Activated CD4-positive, alpha-beta T cell treated with anti-CD3 and anti-CD28 coated beads, Interleukin-2, Interleukin-6, amounts not matched to agents 100 ng/mL and 50 ng/mL, durations not matched to agents 16 hours and 8 hours (primary cell): ENCODE results near the gene MYO3B.

Experiments
- DNase-seq: peaks from one replicate; pipeline ENCODE4 v3.0.0-alpha.2; 2020

Gene MYO3B

DNA sequence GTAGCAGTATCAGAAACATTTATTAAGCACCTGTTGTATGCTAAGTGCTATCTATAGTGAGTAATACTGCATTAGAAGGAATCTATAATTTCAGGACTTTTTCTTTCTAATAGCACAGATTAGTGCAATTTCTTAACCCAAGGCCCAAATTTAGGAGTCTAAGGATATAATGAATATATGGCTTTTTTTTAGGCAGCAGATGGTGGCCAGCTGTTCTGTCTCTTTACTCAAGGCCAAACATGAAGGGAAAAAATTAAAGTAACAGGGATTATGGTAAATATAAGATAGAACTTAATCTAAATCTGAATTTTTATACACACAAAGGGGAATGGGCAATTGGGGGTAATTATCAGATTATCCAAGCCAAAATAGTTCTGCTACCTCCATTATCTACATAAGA is 306.6 kb downstream of the MYO3B start:
- no peak for DNase-seq

- no peak for DNase-seq
Measured at GRCh38 chr2:170485254-170486026, 307.5 kb downstream of the MYO3B start.

DNA sequence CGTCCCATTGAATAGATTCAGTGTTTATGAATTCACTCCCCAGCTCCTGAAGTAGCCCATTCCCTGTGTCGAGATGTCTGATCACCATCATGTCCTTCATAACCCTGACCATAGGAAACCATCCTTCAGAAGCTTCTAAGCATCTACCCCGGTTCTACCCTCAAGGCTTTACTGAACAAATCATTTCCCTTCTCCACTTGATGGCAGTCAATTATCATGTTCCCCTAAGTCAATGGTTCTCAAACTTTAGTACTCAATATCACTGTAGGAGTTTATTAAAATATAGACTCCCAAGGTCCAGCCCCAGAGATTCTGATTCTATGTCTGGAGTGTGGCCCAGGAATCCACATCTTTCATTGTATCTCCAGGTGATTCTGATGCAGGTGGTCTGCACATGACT is 308.8 kb downstream of the MYO3B start:
- no peak for DNase-seq

DNA sequence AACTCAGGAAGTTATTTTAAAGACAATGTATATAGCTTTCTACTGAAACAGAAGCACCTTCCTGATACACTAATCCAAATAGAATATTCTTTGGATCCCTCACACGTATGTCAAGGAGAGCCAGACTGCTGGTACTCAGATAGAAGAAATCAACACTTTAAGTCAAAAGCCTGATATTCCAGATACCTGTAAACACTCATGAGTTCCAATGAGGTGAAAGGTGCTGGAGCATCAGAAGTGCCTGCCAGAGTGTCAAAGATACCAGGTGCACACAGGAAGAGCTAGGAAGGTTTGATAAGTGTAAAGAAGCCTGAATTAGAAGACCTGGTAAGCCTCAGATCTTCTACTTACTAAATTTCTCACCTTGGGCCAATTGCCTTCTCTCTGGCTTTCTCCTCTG is 310.9 kb downstream of the MYO3B start:
- DNase-seq, result no peak

- DNase-seq, result no peak
Measured at GRCh38 chr2:170492010-170492409, 314.1 kb downstream of the MYO3B start.

DNA sequence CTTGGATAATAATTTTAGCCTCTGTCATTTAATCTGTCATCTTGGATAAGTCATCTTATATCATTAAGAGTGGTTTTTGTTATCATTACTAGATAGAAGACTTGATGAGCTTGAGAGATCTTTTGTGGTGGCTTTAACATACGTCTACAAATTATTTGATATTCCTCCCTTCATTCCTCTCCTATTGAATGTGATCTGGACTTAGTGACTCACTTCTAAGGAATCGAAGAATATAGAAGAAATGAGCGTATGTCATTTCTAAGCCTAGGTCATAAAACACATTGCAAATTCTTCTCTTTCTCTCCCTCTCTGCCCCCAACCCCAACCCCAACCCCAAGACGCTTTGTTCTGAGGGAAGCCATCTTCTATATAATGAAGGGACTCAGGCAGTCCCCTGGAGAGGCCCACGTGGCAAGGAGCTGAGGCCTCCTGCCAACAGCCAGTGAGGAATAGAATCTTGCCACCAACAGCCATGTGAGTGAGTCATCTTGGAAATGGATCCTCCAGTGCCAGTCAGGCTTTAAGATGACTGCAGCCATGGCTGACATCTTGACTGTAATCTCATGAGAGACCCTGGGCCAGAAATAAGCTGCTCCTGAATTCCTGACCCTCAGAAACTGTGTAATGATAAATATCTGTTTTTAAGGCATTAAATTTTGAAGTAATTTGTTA is 315.6 kb downstream of the MYO3B start:
- DNase-seq, result no peak

GRCh38 chr2:170495896-170496295 is 317.9 kb downstream of the MYO3B start:
- DNase-seq, result no peak

DNA sequence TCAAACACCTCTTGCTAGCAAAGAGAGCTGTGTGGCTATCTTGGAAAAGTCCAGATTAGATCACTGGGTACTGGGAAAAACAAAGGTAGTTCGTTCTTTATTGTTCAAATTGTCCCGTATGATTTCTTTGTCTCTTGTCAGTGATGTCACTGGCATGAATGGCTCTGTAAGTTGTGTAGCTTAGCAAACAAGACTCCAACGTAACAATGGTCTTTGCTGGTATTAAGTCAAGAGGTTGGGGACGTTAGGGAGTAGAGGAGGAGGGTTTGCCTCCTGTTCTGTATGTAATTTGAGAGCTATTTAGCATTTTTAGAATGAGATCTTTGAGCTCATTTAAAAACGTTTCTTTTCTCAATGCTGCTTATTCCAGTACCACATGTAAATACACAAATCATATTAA is 320.7 kb downstream of the MYO3B start:
- DNase-seq, result no peak

DNA sequence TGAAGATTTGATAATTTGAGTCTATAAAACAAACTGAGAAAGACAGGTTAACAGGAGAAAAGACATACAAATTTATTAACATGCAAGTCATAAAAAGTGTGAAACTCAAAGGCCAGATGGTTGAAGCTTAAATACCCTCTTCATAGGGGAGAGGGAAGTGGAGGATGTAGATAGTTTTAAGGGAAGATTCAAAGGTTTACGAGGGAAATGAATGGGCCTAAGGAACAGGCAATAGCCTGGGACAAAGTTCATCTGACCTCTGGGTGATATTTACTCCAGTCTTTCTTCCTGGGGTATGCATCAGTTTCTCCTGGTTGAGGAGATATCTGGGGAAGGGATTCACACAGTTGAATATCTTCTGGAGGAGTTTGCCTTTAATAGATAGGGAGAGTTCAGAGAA is 322.2 kb downstream of the MYO3B start:
- no peak for DNase-seq

- no peak for DNase-seq
Measured at GRCh38 chr2:170500770-170501169, 322.8 kb downstream of the MYO3B start.

GRCh38 chr2:170501421-170502043 is 323.6 kb downstream of the MYO3B start:
- DNase-seq, result no peak

- DNase-seq, result no peak
Measured at GRCh38 chr2:170502361-170503130, 324.6 kb downstream of the MYO3B start.

DNA sequence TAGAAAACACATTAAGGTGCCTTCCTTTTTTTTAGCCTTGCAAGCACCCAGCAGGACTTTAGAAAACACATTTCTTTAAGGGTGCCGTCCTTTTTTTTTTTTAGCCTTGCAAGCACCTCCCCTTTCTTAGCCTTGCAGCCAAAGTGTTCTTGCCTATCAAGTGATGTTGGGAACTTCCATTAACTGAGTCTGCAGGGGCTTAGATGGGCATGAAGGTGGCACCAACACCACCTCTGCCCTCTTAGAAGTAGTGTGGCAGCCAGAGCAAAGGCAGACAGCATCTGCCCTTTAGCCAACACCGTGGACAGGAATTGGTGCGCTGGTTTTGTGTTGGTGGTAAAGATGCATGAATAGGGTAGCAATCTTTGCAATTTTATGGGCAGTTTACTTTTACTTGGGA is 325.6 kb downstream of the MYO3B start:
- DNase-seq, result no peak

GRCh38 chr2:170503971-170504809 is 326.2 kb downstream of the MYO3B start:
- DNase-seq, result no peak

DNA sequence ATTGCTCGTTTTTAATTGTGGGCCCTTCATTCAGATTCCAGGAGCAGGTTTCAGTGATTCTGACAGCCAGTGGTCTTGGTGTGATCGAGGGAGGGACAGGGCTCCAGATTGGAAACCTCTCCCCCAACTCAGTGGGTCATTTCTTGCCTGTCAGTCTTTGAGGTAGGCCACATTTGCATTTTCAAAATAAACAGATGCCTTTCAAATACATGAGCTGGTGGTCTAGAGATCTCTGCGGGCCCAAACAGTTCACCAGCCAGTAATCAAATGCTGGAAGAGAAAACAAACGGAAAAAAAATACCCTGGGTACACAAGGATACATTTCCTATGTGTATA is 326.8 kb downstream of the MYO3B start:
- no peak for DNase-seq

DNA sequence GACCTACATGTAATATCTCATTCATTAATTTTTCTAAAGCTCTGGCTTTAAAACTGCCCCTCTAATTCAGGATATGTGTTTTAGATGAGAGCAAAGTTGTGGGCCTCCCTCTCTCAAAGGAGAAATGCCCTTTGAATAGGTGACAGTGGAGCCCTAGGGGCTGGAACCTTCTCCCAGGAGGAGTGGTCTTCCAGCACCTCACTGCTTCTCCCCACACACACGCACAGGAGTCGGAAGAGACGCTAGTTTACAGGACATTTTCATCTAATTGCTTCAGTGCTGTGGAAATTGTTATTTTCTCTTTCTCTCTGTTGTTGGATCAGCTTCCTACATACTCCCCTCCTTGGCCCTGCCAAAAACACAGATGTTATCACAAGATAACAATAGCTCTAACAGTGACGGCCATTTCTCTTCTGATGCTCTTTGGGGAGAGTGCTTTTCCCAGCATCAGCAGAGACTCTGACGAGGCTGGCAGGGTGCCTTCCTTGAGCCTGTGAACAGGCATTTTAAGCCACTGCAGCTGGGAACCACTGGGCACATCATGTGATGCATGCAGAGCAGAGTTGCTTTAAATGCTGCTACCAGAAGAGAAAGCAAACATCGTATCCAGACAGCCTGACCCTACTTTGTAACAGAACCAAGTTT is 327.8 kb downstream of the MYO3B start:
- DNase-seq, result no peak

DNA sequence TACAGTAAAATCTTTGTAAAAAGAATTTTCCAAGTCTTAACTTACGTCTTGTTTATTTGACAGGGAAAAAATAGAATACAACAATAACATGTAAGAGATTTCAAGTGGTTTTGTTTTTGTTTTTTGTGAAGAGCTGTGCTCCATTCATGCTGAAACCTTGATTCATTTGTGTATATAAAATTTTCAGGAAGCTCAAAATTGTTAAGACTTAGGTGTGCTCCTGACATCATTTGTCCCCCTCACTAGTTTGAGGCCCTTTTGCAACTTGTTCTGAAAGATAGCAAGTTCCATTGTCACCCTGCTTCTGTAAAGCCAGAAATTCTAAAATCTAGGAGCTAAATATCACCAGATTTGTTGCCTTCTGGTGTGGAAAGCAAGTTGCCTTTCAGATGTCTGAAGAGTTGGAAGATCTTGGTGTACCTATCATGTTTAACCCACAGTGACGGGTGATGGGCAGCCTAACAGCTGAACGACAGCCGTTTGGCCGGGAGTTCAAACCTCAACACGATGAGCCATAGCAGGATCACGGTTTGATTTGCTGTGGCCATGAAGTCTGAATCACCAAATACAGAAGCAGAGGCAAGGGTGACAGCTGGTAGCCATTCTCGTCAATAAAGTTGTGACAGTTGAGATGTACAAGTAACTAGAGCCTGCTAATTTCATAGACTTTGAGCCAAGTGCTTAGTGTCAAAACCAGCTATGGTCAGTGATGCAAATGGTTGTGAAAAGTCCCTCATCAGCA is 331.7 kb downstream of the MYO3B start:
- DNase-seq, result peak; percentile 87

GRCh38 chr2:170512266-170512665 is 334.3 kb downstream of the MYO3B start:
- DNase-seq, result no peak

DNA sequence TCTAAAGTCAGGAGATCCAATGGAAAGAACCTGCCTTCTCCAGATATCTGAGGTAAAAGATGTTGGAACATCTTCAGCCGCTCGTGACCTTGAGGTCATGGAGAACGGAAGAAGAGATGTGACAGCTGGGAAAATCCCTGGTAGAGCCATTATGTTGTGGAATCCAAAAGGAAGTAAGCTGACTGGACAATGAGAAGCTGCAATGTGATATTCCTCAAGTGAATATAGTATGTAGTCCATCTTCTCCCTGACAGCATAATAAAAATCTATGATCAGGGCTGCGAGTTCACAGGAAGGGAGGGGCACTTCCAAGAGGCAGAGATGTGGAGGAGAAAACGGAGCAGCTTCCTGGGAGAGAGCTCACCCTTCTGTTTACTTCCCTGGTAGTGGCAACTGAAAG is 336.2 kb downstream of the MYO3B start:
- DNase-seq, result no peak

- no peak for DNase-seq
Measured at GRCh38 chr2:170517538-170517937, 339.6 kb downstream of the MYO3B start.

GRCh38 chr2:170518911-170519310 is 341.0 kb downstream of the MYO3B start:
- DNase-seq, result no peak
